Neural progenitor cell (in vitro differentiated cells): ENCODE results near the gene EFS.

Source experiments
- CTCF ChIP-seq: fragments of 200-600 bp; sonication (generic); IDR thresholded peaks from 2 replicates; pipeline ENCODE4 v1.5.1; 2017; ENCODE audit warnings: antibody characterized with exemption, mild to moderate bottlenecking
- EZH2 ChIP-seq: fragments of 200-600 bp; sonication (generic); IDR thresholded peaks from 2 replicates; pipeline ENCODE4 v1.6.1; 2017; ENCODE audit warnings: antibody characterized with exemption, mild to moderate bottlenecking, moderate library complexity
- EZH2phosphoT487 ChIP-seq: fragments of 200-600 bp; sonication (generic); IDR thresholded peaks from 2 replicates; pipeline ENCODE4 v1.6.1; 2017; ENCODE audit warnings: antibody characterized with exemption

DNA sequence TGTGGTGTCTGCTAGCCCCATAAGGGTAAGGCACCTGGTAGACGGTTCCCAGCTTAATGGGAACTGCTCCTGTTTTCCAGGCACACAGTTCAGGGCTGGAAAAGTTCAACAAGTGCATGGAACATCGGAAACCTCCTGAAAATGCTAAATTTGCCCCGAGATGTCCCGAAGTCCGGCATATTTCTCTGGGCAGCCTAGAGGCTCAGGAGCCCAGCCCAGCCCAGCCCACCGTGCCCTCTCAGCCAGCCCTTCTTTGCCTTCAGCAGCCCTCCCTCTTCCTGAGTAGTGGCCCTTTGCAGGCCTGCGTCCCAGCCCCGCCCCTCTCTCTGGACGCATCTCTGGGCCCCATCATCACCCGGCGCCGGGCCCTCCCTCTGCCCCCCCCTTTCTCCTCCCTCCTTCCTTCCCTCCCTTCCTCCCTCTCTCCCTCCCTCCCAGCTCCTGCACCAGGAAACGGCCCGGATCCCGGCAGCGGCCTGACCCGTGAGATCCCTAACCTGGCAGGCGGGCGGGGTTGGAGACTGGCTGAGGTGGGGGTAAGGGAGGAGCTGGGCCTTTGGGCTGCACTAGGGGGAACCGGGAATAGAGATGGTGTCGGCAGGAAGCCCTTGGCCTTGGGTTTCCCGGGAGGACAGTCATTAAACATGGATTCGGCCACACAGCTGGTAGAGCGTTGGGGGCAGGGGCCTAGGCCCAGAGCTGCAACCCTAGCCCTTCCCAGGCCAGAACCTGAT lies 58.4 kb downstream of the EFS start, which contains the start of gene BCL2L2:
- no peak for TF ChIP-seq EZH2
- no peak for TF ChIP-seq CTCF
- no peak for TF ChIP-seq EZH2phosphoT487
